ENCODE results near the gene REC8.

- TF ChIP-seq EZH2phosphoT487 (IDR thresholded peaks at IDR 0.05; ENCODE audit: borderline replicate concordance) (no peak), POLR2AphosphoS5 (IDR thresholded peaks at IDR 0.05; ENCODE audit: low read depth, low read length) (no peak), EZH2 (IDR thresholded peaks at IDR 0.05) (no peak), POLR2A (IDR thresholded peaks at IDR 0.05; ENCODE audit: borderline replicate concordance, extremely low read depth, insufficient read depth, insufficient read length) (no peak), YY1 (IDR thresholded peaks at IDR 0.05; ENCODE audit: extremely low read depth, insufficient replicate concordance, low read depth, low read length) (no peak), ZBTB33 (IDR thresholded peaks at IDR 0.05; ENCODE audit: extremely low read depth, insufficient replicate concordance, low read length) (no peak), CEBPB (IDR thresholded peaks at IDR 0.05; ENCODE audit: low read depth) (no peak), ZNF274 (IDR thresholded peaks at IDR 0.05; ENCODE audit: low read depth, low read length) (no peak), JUND (IDR thresholded peaks at IDR 0.05) (no peak), RAD21 (IDR thresholded peaks at IDR 0.05; ENCODE audit: low read depth) (no peak)
- TF ChIP-seq, protein P1, sequence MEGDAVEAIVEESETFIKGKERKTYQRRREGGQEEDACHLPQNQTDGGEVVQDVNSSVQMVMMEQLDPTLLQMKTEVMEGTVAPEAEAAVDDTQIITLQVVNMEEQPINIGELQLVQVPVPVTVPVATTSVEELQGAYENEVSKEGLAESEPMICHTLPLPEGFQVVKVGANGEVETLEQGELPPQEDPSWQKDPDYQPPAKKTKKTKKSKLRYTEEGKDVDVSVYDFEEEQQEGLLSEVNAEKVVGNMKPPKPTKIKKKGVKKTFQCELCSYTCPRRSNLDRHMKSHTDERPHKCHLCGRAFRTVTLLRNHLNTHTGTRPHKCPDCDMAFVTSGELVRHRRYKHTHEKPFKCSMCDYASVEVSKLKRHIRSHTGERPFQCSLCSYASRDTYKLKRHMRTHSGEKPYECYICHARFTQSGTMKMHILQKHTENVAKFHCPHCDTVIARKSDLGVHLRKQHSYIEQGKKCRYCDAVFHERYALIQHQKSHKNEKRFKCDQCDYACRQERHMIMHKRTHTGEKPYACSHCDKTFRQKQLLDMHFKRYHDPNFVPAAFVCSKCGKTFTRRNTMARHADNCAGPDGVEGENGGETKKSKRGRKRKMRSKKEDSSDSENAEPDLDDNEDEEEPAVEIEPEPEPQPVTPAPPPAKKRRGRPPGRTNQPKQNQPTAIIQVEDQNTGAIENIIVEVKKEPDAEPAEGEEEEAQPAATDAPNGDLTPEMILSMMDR (IDR thresholded peaks at IDR 0.05 in 2 of 3, conservative IDR thresholded peaks at IDR 0.05 in 1 of 3; ENCODE audit: borderline replicate concordance in 1 of 3, insufficient read depth in 1 of 3, low read depth in 2 of 3, low read length in 2 of 3) = no peak
- TF ChIP-seq, protein P2, sequence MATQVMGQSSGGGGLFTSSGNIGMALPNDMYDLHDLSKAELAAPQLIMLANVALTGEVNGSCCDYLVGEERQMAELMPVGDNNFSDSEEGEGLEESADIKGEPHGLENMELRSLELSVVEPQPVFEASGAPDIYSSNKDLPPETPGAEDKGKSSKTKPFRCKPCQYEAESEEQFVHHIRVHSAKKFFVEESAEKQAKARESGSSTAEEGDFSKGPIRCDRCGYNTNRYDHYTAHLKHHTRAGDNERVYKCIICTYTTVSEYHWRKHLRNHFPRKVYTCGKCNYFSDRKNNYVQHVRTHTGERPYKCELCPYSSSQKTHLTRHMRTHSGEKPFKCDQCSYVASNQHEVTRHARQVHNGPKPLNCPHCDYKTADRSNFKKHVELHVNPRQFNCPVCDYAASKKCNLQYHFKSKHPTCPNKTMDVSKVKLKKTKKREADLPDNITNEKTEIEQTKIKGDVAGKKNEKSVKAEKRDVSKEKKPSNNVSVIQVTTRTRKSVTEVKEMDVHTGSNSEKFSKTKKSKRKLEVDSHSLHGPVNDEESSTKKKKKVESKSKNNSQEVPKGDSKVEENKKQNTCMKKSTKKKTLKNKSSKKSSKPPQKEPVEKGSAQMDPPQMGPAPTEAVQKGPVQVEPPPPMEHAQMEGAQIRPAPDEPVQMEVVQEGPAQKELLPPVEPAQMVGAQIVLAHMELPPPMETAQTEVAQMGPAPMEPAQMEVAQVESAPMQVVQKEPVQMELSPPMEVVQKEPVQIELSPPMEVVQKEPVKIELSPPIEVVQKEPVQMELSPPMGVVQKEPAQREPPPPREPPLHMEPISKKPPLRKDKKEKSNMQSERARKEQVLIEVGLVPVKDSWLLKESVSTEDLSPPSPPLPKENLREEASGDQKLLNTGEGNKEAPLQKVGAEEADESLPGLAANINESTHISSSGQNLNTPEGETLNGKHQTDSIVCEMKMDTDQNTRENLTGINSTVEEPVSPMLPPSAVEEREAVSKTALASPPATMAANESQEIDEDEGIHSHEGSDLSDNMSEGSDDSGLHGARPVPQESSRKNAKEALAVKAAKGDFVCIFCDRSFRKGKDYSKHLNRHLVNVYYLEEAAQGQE (IDR thresholded peaks at IDR 0.05; ENCODE audit: low read depth) = no peak
Measured at GRCh38 chr14:24126939-24127338, 44.9 kb upstream of the REC8 start.

All from HCT116 (cell line).